Gastrocnemius medialis (tissue), 4 donors: ENCODE measurements around the gene MGAT4C.
A peak's percentile ranks its signal among the peaks of the same experiment; 100 is the strongest.

Experiments used
- POLR2A ChIP-seq, 2 donors: fragments of 450-650 bp; IDR thresholded peaks; one replicate each; pipeline ENCODE4 v1.6.1; 2017; ENCODE audit warnings: antibody characterized with exemption in 2 of 2, mild to moderate bottlenecking in 2 of 2, moderate library complexity in 2 of 2
- TF ChIP-seq, protein P1 (sequence below), 5 experiments: fragments of 450-650 bp in 3 of 5; fragments of 200-600 bp in 2 of 5; sonication (generic) in 2 of 5; IDR thresholded peaks in 4 of 5; conservative IDR thresholded peaks in 1 of 5; 1 replicate in 4 of 5; 2 replicates in 1 of 5; pipeline ENCODE4 v1.5.1; 2016 to 2019; ENCODE audit warnings: antibody characterized with exemption in 5 of 5, mild to moderate bottlenecking in 3 of 5, moderate library complexity in 3 of 5

DNA sequence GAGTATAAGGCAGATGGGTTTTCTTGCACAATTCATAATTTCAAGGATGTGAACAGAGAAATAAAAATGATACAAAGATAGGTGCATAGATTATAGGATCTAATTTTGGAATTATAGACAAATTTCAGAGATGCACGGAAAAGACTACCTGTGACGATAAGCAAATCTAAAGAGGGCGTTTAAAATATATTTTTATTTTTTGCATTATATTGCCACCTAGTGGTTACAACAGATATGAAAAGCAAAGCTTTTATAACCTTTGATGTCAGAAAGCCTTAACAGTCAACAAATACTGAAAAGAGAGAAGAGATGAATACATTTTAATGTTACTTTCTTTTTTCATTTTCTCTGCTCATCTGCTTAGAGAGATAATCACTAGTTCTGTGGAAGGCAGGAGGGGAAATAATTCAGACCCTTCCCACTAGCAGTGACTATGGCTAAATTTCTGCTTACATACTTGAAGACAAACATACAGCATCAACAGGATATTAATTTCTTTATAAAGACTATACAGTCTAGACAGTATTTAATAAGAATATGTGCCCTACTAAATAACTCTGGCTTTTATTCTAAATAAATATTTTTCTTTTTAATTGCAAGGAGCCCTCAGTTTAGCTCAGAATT is 335.8 kb downstream of the MGAT4C start:
- TF ChIP-seq, protein P1, sequence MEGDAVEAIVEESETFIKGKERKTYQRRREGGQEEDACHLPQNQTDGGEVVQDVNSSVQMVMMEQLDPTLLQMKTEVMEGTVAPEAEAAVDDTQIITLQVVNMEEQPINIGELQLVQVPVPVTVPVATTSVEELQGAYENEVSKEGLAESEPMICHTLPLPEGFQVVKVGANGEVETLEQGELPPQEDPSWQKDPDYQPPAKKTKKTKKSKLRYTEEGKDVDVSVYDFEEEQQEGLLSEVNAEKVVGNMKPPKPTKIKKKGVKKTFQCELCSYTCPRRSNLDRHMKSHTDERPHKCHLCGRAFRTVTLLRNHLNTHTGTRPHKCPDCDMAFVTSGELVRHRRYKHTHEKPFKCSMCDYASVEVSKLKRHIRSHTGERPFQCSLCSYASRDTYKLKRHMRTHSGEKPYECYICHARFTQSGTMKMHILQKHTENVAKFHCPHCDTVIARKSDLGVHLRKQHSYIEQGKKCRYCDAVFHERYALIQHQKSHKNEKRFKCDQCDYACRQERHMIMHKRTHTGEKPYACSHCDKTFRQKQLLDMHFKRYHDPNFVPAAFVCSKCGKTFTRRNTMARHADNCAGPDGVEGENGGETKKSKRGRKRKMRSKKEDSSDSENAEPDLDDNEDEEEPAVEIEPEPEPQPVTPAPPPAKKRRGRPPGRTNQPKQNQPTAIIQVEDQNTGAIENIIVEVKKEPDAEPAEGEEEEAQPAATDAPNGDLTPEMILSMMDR (IDR thresholded peaks at IDR 0.05 in 4 of 5, conservative IDR thresholded peaks at IDR 0.05 in 1 of 5): peak in 3 of 5 experiments; percentile 21 to 57 (median 56)
- no peak for TF ChIP-seq POLR2A (IDR thresholded peaks at IDR 0.05)
